ENCODE measurements around the gene INSL3. TPM values are rescaled to one million over a fixed set of nuclear protein-coding genes. Genes with fewer than 3 reads are reported as not detected.
A peak's percentile ranks its signal among the peaks of the same experiment; 100 is the strongest.

Gene INSL3
- total RNA-seq, 1 donor from 2014 or later, result not detected

DNA sequence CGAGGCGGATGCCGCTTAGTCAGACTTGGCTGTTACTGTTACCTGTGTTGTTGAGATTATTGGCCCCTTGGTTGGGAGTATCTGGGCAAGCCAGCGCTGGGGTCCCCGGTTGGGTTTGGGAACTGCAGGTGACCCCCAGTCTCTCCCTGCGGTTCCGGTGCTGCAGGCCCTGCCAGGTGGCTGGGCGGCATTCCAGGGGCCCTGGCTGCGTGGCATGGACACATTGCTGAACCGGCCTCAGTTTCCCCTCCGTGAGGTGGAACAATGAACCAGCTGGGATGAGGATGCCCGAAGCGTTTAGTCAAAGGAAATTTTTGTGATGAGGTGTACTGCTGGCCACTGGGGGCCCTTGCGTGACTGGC is 25.8 kb downstream of the INSL3 start:
- Histone ChIP-seq H3K4me2 (peak overlapping the region; percentile 79), H3K9ac (no peak overlapping the region)
- no peak overlapping the region for H3K27ac Mint-ChIP-seq

DNA sequence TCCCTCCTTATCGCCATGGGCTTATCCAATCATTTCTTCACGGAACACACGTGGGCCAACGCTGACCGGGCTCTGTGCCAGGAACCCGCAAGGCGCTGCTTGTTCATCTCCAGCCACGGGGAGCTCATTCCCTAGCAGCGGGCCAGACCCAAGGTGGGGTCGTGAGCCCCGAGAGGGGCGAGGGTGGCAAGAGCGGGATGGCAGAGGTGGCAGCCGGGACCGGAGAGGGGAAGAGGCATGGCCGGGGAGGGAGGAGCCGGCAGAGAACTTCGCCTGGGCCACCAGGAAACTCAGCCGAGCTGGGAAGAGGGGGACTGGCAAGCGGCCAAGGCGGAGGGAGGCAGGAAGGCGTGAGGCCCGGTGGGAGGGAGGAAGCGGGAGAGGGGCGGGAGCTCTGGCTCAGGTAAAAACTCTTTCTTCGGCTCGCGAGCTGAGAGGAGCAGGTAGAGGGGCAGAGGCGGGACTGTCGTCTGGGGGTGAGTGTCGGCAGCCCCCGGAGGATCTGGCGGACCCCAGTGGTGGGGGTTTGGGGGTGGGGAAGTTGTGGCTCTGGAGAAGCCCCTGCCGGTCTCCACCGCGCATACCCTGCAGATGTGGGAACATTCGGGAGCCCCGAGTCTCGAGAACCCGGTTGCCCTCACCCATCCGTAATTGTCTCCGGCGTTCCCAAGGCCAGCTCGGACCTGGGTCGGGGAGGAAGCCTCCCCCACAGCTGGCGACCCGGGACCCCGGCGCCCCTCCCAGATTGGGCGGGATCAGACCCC is 26.4 kb downstream of the INSL3 start, which contains the start of gene B3GNT3:
Gene B3GNT3 (plus strand): TSS at position 408 of the 764 bp plus-strand sequence. CDS start 12,670 bp downstream, outside the sequence.
- H3K27ac Mint-ChIP-seq, result no peak within 1 kb of the TSS
- H3K27me3 Mint-ChIP-seq (ENCODE audit: insufficient read depth, low read depth), result peaks cover 29% of the 10 kb centered on the region
- H4K20me1 ChIP-seq (ENCODE audit: low read depth), result no peaks in the 10 kb centered on the region
- H3K4me1 Mint-ChIP-seq, result peaks cover 13% of the 10 kb centered on the region
- no peaks in the 10 kb centered on the region for H3K9me3 ChIP-seq (ENCODE audit: low read depth)
- H3K4me1 ChIP-seq, result no peaks in the 10 kb centered on the region
- H3K4me2 ChIP-seq, result peak within 1 kb of the TSS; percentile 79
- peak; percentile 54 for TF ChIP-seq EZH2phosphoT487 (IDR thresholded peaks at IDR 0.05)
- TF ChIP-seq EZH2 (IDR thresholded peaks at IDR 0.05), result peak; percentile 75
- TF ChIP-seq, protein P1, sequence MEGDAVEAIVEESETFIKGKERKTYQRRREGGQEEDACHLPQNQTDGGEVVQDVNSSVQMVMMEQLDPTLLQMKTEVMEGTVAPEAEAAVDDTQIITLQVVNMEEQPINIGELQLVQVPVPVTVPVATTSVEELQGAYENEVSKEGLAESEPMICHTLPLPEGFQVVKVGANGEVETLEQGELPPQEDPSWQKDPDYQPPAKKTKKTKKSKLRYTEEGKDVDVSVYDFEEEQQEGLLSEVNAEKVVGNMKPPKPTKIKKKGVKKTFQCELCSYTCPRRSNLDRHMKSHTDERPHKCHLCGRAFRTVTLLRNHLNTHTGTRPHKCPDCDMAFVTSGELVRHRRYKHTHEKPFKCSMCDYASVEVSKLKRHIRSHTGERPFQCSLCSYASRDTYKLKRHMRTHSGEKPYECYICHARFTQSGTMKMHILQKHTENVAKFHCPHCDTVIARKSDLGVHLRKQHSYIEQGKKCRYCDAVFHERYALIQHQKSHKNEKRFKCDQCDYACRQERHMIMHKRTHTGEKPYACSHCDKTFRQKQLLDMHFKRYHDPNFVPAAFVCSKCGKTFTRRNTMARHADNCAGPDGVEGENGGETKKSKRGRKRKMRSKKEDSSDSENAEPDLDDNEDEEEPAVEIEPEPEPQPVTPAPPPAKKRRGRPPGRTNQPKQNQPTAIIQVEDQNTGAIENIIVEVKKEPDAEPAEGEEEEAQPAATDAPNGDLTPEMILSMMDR (IDR thresholded peaks at IDR 0.05), result no peak
- H3K4me3 ChIP-seq, result peak within 1 kb of the TSS; percentile 42
- H3K27me3 ChIP-seq, result peaks cover 48% of the 10 kb centered on the region
- H3K27ac ChIP-seq, result no peak within 1 kb of the TSS
- H3K4me3 Mint-ChIP-seq, result no peak within 1 kb of the TSS
- H3K36me3 ChIP-seq, result no peaks in the 10 kb centered on the region
- peak within 1 kb of the TSS; percentile 69 for H2AFZ ChIP-seq (replicated peaks)
- no peak within 1 kb of the TSS for H3K9ac ChIP-seq
- no peaks in the 10 kb centered on the region for H3K9me3 Mint-ChIP-seq
- H3K79me2 ChIP-seq (ENCODE audit: low read depth), result no peaks in the 10 kb centered on the region
- no peaks in the 10 kb centered on the region for H3F3A ChIP-seq (ENCODE audit: low read depth)
- H3K36me3 Mint-ChIP-seq, result no peaks in the 10 kb centered on the region
- DNase-seq (ENCODE audit: low spot score), result peak; percentile 44

More for the DNA sequence above, 25.8 kb downstream of the INSL3 start:
- H3K4me3 ChIP-seq, result peak overlapping the region; percentile 42
- H4K20me1 ChIP-seq (ENCODE audit: low read depth), result no peaks in the 10 kb centered on the region
- H3K36me3 Mint-ChIP-seq, result no peaks in the 10 kb centered on the region
- peaks cover 48% of the 10 kb centered on the region for H3K27me3 ChIP-seq
- H3K36me3 ChIP-seq, result no peaks in the 10 kb centered on the region
- peaks cover 29% of the 10 kb centered on the region for H3K27me3 Mint-ChIP-seq (ENCODE audit: insufficient read depth, low read depth)
- peak; percentile 22 for TF ChIP-seq EZH2phosphoT487 (IDR thresholded peaks at IDR 0.05)
- no peak for TF ChIP-seq EZH2 (IDR thresholded peaks at IDR 0.05)
- TF ChIP-seq, protein P1 (IDR thresholded peaks at IDR 0.05), result no peak
- H3K27ac ChIP-seq, result no peak overlapping the region
- H3F3A ChIP-seq (ENCODE audit: low read depth), result no peaks in the 10 kb centered on the region
- H3K9me3 Mint-ChIP-seq, result no peaks in the 10 kb centered on the region
- no peak overlapping the region for H3K4me3 Mint-ChIP-seq
- no peak for DNase-seq (ENCODE audit: low spot score)
- peaks cover 13% of the 10 kb centered on the region for H3K4me1 Mint-ChIP-seq
- H3K9me3 ChIP-seq (ENCODE audit: low read depth), result no peaks in the 10 kb centered on the region
- no peaks in the 10 kb centered on the region for H3K4me1 ChIP-seq
- H2AFZ ChIP-seq (replicated peaks), result peak overlapping the region; percentile 69
- no peaks in the 10 kb centered on the region for H3K79me2 ChIP-seq (ENCODE audit: low read depth)

DNA sequence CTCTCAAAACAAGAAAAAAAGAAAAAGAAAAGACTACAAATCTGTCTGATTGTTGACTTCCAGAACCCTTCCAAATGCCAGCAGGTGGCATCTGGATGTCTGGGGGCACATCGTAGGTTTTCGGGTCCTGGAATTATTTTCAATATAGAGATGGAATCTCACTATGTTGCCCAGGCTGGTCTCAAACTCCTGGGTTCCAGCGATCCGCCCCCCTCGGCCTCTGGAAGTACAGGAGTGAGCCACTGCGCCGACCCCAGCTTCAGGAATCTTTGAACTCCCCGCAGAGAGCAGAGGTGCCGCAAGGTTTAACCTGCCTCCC is 26.9 kb downstream of the INSL3 start:
- TF ChIP-seq, protein P1 (IDR thresholded peaks at IDR 0.05), result no peak
- TF ChIP-seq EZH2phosphoT487 (IDR thresholded peaks at IDR 0.05), result no peak
- no peak for TF ChIP-seq EZH2 (IDR thresholded peaks at IDR 0.05)
- Histone ChIP-seq H3K4me3 (no peak overlapping the region), H2AFZ (replicated peaks) (no peak overlapping the region), H3K9me3 (ENCODE audit: low read depth) (no peaks in the 10 kb centered on the region), H3F3A (ENCODE audit: low read depth) (no peaks in the 10 kb centered on the region), H3K36me3 (no peaks in the 10 kb centered on the region), H3K4me1 (no peaks in the 10 kb centered on the region), H3K27ac (no peak overlapping the region), H3K4me2 (peak overlapping the region; percentile 79), H4K20me1 (ENCODE audit: low read depth) (no peaks in the 10 kb centered on the region), H3K79me2 (ENCODE audit: low read depth) (no peaks in the 10 kb centered on the region), H3K27me3 (peaks cover 48% of the 10 kb centered on the region), H3K9ac (no peak overlapping the region)
- Mint-ChIP-seq H3K27ac (no peak overlapping the region), H3K27me3 (ENCODE audit: insufficient read depth, low read depth) (peaks cover 29% of the 10 kb centered on the region), H3K4me3 (no peak overlapping the region), H3K36me3 (no peaks in the 10 kb centered on the region), H3K4me1 (peaks cover 13% of the 10 kb centered on the region), H3K9me3 (no peaks in the 10 kb centered on the region)
- peak; percentile 7 for DNase-seq (ENCODE audit: low spot score)

Data from neural progenitor cell (in vitro differentiated cells).